Smooth muscle cell (in vitro differentiated cells): ENCODE measurements around the gene PIAS4. TPM values are rescaled to one million over a fixed set of nuclear protein-coding genes. Genes with fewer than 3 reads are reported as not detected.

Experiments used
- DNase-seq: peaks from one replicate; lab custom pipeline; 2025; ENCODE audit not compliant: unreplicated experiment; lab: John Stamatoyannopoulos, UW
- H2AFZ ChIP-seq: fragments of 200-600 bp; sonication (generic); 2 replicates; pipeline ENCODE4 v1.6.0; 2016; ENCODE audit warnings: antibody characterized with exemption, low read depth, mild to moderate bottlenecking
- H3F3A ChIP-seq: fragments of 200-600 bp; sonication (generic); 2 replicates; pipeline ENCODE4 v1.6.0; 2017; ENCODE audit warnings: antibody characterized with exemption, low read depth
- H3K27ac ChIP-seq: fragments of 200-600 bp; sonication (generic); 2 replicates; pipeline ENCODE4 v1.5.1; 2016; ENCODE audit warnings: low read depth, mild to moderate bottlenecking
- H3K27me3 ChIP-seq: fragments of 200-600 bp; sonication (generic); 2 replicates; pipeline ENCODE4 v1.6.1; 2016; ENCODE audit warnings: low read depth, mild to moderate bottlenecking
- H3K36me3 ChIP-seq: fragments of 200-600 bp; sonication (generic); 2 replicates; pipeline ENCODE4 v1.5.1; 2016; ENCODE audit warnings: low read depth
- H3K4me1 ChIP-seq: fragments of 200-600 bp; sonication (generic); 2 replicates; pipeline ENCODE4 v1.5.1; 2016; ENCODE audit warnings: low read depth
- H3K4me2 ChIP-seq: fragments of 200-600 bp; sonication (generic); 2 replicates; pipeline ENCODE4 v1.6.0; 2016; ENCODE audit warnings: mild to moderate bottlenecking
- H3K4me3 ChIP-seq: fragments of 200-600 bp; sonication (generic); 2 replicates; pipeline ENCODE4 v1.5.1; 2016; ENCODE audit warnings: mild to moderate bottlenecking
- H3K79me2 ChIP-seq: fragments of 200-600 bp; sonication (generic); 2 replicates; pipeline ENCODE4 v1.6.0; 2016; ENCODE audit warnings: low read depth, mild to moderate bottlenecking
- H3K9ac ChIP-seq: fragments of 200-600 bp; sonication (generic); 2 replicates; pipeline ENCODE4 v1.6.0; 2016; ENCODE audit warnings: low read depth
- H3K9me3 ChIP-seq: fragments of 200-600 bp; sonication (generic); replicated peaks from 2 replicates; pipeline ENCODE4 v1.5.1; 2016; ENCODE audit warnings: low read depth
- H4K20me1 ChIP-seq: fragments of 200-600 bp; sonication (generic); 2 replicates; pipeline ENCODE4 v1.6.0; 2016; ENCODE audit warnings: low read depth
- WGBS: methylation state at CpG from one replicate; pipeline ENCODE4 v1.1.7; 2016; ENCODE audit warnings: low lambda C conversion rate; 5-methylcytosine and 5-hydroxymethylcytosine counted together
- polyA plus RNA-seq: library from polyadenylated mRNA; unstranded; fragments of >200 nt; fragmentation: Nextera tagmentation; extraction: Ambion mirVana; gene quantifications from 2 replicates; pipeline ENCODE4 v1.2.1, GENCODE V29; 2016
- total RNA-seq: library from RNA; depleted of rRNA; stranded (reverse); fragments of >200 nt; gene quantifications from 2 replicates; pipeline ENCODE4 v1.2.3, GENCODE V29; 2014
- TF ChIP-seq, protein P1 (sequence below): fragments of 200-600 bp; sonication (generic); IDR thresholded peaks from 2 replicates; pipeline ENCODE4 v1.5.1; 2017; ENCODE audit warnings: borderline replicate concordance, mild to moderate bottlenecking, antibody characterized with exemption; ENCODE audit not compliant: insufficient read depth, poor library complexity, severe bottlenecking

The PIAS4 gene
- total and polyA plus RNA-seq, 2 experiments from 2014 or later, result 8.1 to 17.3 TPM

DNA sequence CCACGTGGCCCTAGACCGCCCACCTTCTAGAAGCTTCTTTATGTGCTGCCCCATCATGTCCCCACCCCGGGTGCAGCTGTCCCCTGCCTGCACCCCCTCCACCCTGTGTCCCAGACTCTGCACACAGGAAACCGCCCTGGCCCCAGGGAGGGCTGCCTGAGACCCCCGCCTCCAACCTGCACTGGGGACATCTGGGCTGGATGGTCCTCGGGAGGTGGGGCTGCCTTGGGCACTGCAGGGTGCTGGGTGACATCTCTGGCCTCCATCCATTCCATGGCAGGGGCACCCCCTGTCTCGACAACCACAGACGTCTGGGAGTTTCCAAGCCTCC, 77.0 kb downstream of the PIAS4 start:
- Histone ChIP-seq H3K4me2 (no peak overlapping the region), H3K4me1 (no peaks in the 10 kb centered on the region), H3K4me3 (no peak overlapping the region), H3K27me3 (no peaks in the 10 kb centered on the region), H2AFZ (no peak overlapping the region), H3K9ac (no peak overlapping the region), H3F3A (no peaks in the 10 kb centered on the region), H3K27ac (no peak overlapping the region), H3K9me3 (no peaks in the 10 kb centered on the region), H3K36me3 (no peaks in the 10 kb centered on the region), H4K20me1 (no peaks in the 10 kb centered on the region), H3K79me2 (no peaks in the 10 kb centered on the region)
- DNase-seq, result no peak
- WGBS, result 93% methylated on average over 8 of the region's 8 CpGs
- TF ChIP-seq, protein P1, sequence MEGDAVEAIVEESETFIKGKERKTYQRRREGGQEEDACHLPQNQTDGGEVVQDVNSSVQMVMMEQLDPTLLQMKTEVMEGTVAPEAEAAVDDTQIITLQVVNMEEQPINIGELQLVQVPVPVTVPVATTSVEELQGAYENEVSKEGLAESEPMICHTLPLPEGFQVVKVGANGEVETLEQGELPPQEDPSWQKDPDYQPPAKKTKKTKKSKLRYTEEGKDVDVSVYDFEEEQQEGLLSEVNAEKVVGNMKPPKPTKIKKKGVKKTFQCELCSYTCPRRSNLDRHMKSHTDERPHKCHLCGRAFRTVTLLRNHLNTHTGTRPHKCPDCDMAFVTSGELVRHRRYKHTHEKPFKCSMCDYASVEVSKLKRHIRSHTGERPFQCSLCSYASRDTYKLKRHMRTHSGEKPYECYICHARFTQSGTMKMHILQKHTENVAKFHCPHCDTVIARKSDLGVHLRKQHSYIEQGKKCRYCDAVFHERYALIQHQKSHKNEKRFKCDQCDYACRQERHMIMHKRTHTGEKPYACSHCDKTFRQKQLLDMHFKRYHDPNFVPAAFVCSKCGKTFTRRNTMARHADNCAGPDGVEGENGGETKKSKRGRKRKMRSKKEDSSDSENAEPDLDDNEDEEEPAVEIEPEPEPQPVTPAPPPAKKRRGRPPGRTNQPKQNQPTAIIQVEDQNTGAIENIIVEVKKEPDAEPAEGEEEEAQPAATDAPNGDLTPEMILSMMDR, result no peak

- WGBS, result 73% methylated on average over 17 of the region's 17 CpGs
- DNase-seq, result no peak
Measured at GRCh38 chr19:4086411-4086867, 78.9 kb downstream of the PIAS4 start.

DNA sequence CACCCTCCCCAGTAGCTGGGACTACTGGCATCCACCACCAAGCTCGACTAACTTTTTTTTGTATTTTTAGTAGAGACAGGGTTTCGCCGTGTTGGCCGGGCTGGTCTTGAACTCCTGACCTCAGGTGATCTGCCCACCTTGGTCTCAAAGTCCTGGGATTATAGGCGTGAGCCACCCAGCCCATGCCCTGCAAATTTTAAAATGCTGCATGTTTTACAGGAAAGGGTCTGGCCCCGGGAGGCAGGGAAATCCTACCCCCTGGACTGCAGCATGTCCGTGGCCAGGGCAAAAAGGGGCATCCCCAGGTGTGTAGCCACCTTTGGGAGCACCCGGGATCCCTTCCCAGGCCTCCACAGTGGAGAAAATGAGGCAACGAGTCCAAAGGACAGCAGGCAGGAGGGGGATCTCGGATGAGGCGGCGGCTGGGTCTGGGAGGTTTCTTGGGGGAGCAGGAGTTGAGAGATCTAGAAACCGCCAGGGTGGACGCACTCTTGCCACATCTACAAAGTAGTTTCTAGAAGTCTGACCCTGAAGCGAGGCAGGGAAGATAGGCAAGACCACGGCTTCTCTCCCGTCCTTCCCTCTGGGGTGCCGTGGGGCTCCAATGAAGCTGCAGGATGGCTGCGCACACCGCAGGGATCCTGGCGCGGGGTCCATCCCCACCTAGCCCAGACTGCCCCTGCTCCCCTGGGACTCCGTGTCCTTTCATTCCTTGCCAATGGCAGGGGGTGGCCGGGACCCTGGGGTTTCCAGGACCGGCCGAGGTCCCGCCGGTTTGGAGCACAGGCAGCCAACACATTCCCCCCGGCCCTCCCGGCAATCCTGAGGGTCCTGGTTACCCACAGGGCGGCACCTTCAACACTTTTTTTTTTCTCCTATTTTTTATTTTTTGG, 80.5 kb downstream of the PIAS4 start:
- TF ChIP-seq, protein P1, result no peak
- Histone ChIP-seq H3K4me1 (no peaks in the 10 kb centered on the region), H2AFZ (no peak overlapping the region), H3K79me2 (no peaks in the 10 kb centered on the region), H4K20me1 (no peaks in the 10 kb centered on the region), H3K9me3 (no peaks in the 10 kb centered on the region), H3K36me3 (no peaks in the 10 kb centered on the region), H3K27me3 (no peaks in the 10 kb centered on the region), H3K4me2 (no peak overlapping the region), H3K9ac (no peak overlapping the region), H3F3A (no peaks in the 10 kb centered on the region), H3K27ac (no peak overlapping the region), H3K4me3 (no peak overlapping the region)
- 97% methylated on average over 31 of the region's 31 CpGs for whole genome bisulfite sequencing
- no peak for DNase-seq

More at GRCh38 chr19:4086411-4086867, 78.9 kb downstream of the PIAS4 start:
- Histone ChIP-seq H3F3A (no peaks in the 10 kb centered on the region), H2AFZ (no peak overlapping the region), H3K79me2 (no peaks in the 10 kb centered on the region), H3K36me3 (no peaks in the 10 kb centered on the region), H3K9me3 (no peaks in the 10 kb centered on the region), H3K9ac (no peak overlapping the region), H3K4me1 (no peaks in the 10 kb centered on the region), H3K27me3 (no peaks in the 10 kb centered on the region), H3K27ac (no peak overlapping the region), H3K4me3 (no peak overlapping the region), H4K20me1 (no peaks in the 10 kb centered on the region), H3K4me2 (no peak overlapping the region)
- TF ChIP-seq, protein P1, result no peak

- no peak overlapping the region for H3K9ac ChIP-seq
- DNase-seq, result no peak
- 83% methylated on average over 2 of the region's 2 CpGs for WGBS
Measured at GRCh38 chr19:4088975-4089374, 81.4 kb downstream of the PIAS4 start.

More at GRCh38 chr19:4088975-4089374, 81.4 kb downstream of the PIAS4 start:
- Histone ChIP-seq H3K4me1 (no peaks in the 10 kb centered on the region), H3K4me2 (no peak overlapping the region), H2AFZ (no peak overlapping the region), H3K27ac (no peak overlapping the region), H3F3A (no peaks in the 10 kb centered on the region), H3K36me3 (no peaks in the 10 kb centered on the region), H3K9me3 (no peaks in the 10 kb centered on the region), H3K4me3 (no peak overlapping the region), H4K20me1 (no peaks in the 10 kb centered on the region), H3K27me3 (no peaks in the 10 kb centered on the region), H3K79me2 (no peaks in the 10 kb centered on the region)
- TF ChIP-seq, protein P1, result no peak
